Transverse colon (tissue), 4 donors: Measurements from ENCODE around the gene ASH1L. TPM values are rescaled to one million over a fixed set of nuclear protein-coding genes. Genes with fewer than 3 reads are reported as not detected.

ENCODE experiments used
- DNase-seq: peaks from one replicate; pipeline ENCODE4 v3.0.0-alpha.2; 2019
- H3K27ac ChIP-seq, 4 donors: fragments of 200-600 bp; sonication (generic); 2 replicates each; pipeline ENCODE4 v1.5.1; 2016 to 2018; ENCODE audit warnings: inconsistent platforms in 4 of 4
- H3K27me3 ChIP-seq: fragments of 200-600 bp; sonication (generic); 2 replicates; pipeline ENCODE4 v1.5.1; 2017; ENCODE audit warnings: inconsistent platforms
- H3K36me3 ChIP-seq, 4 donors: fragments of 200-600 bp; sonication (generic); 2 replicates each; pipeline ENCODE4 v1.5.1; 2017 to 2019; ENCODE audit warnings: inconsistent platforms in 4 of 4
- H3K4me1 ChIP-seq, 4 donors: fragments of 200-600 bp; sonication (generic); 2 replicates each; pipeline ENCODE4 v1.5.1; 2017 to 2020; ENCODE audit warnings: inconsistent platforms in 4 of 4
- H3K4me3 ChIP-seq, 4 donors: fragments of 200-600 bp; sonication (generic); 1 replicate in 1 of 4; 2 replicates in 3 of 4; pipeline versions ENCODE4 v1.5.1 to v1.6.1; 2017 to 2019; ENCODE audit warnings: inconsistent platforms in 4 of 4
- H3K9me3 ChIP-seq, 2 donors: fragments of 200-600 bp; sonication (generic); 2 replicates each; pipeline ENCODE4 v1.5.1; 2017 to 2019; ENCODE audit warnings: inconsistent platforms in 2 of 2
- CTCF ChIP-seq, 5 experiments: fragments of 200-600 bp in 3 of 5; fragments of 450-650 bp in 2 of 5; sonication (generic) in 3 of 5; IDR thresholded peaks; 1 replicate in 2 of 5; 2 replicates in 3 of 5; pipeline ENCODE4 v1.5.1; 2016 to 2017; ENCODE audit warnings: antibody characterized with exemption in 5 of 5, inconsistent platforms in 3 of 5, mild to moderate bottlenecking in 2 of 5, moderate library complexity in 1 of 5
- EP300 ChIP-seq: sonication (generic); formaldehyde crosslinking; IDR thresholded peaks from one replicate; pipeline ENCODE4 v1.6.1; 2017; ENCODE audit warnings: antibody characterized with exemption, low read depth
- POLR2A ChIP-seq: fragments of 450-650 bp; IDR thresholded peaks from one replicate; pipeline ENCODE4 v1.6.1; 2016; ENCODE audit warnings: antibody characterized with exemption, mild to moderate bottlenecking, moderate library complexity
- POLR2AphosphoS5 ChIP-seq, 3 donors: sonication (generic); formaldehyde crosslinking; IDR thresholded peaks; one replicate each; pipeline ENCODE4 v1.6.1; 2016; ENCODE audit warnings: antibody characterized with exemption in 3 of 3
- whole genome bisulfite sequencing, 2 donors: methylation state at CpG; one replicate each; pipeline ENCODE4 v1.1.5; 2018; ENCODE audit warnings: low coverage in 1 of 2; 5-methylcytosine and 5-hydroxymethylcytosine counted together
- in situ Hi-C, 4 donors: fragments of 200-750 bp; cut with MboI; loops; one replicate each; pipeline versions ENCODE4 v1.15.0 to v1.15.1; 2017; ENCODE audit warnings: low sequenced_read_pairs in 3 of 4, low pct_ligation_motif_present in 1 of 4, low pct_unique_long_range_greater_than_20kb in 1 of 4
- intact Hi-C: fragments of 100-400 bp; cut with DNase I; formaldehyde crosslinking; loops from one replicate; pipeline ENCODE4 v1.15.1; 2023; ENCODE audit warnings: low total_unique reads
- total RNA-seq, 4 donors: library from RNA; depleted of rRNA; stranded (reverse); fragments of >200 nt; gene quantifications; one replicate each; pipeline ENCODE4 v1.1.0, GENCODE V29; 2016

ASH1L gene
- total RNA-seq, 4 donors from 2014 or later = 47.4 to 206 (median 89.1) TPM

- no peak for DNase-seq
- H3K36me3 ChIP-seq = no peaks in the 10 kb centered on the region
- no peaks in the 10 kb centered on the region for H3K27me3 ChIP-seq
- no peak overlapping the region for H3K4me3 ChIP-seq
- TF ChIP-seq EP300 (no peak), POLR2AphosphoS5 (IDR thresholded peaks at IDR 0.05) (no peak), POLR2A (no peak), CTCF (IDR thresholded peaks at IDR 0.05) (no peak)
- H3K27ac ChIP-seq = no peak overlapping the region
- peaks cover 0 to 47% (median 16%) of the 10 kb centered on the region in 4 donors for H3K4me1 ChIP-seq
- in situ Hi-C loops = no loop called here
- intact Hi-C loops = no loop called here
- WGBS, 2 donors = 54 to 67% methylated on average over 1 of the region's 1 CpG
- no peaks in the 10 kb centered on the region for H3K9me3 ChIP-seq
Measured at GRCh38 chr1:155531624-155532023, 31.0 kb downstream of the ASH1L start.

- 78 to 96% methylated on average over 3 of the region's 3 CpGs for WGBS, 2 donors
- no peak overlapping the region for H3K27ac ChIP-seq
- intact Hi-C loops = no loop called here
Measured at GRCh38 chr1:155529929-155530328, 32.7 kb downstream of the ASH1L start.

GRCh38 chr1:155529109-155529508 lies 33.5 kb downstream of the ASH1L start:
- Histone ChIP-seq H3K27ac (no peak overlapping the region), H3K27me3 (no peaks in the 10 kb centered on the region), H3K4me3 (no peak overlapping the region), H3K9me3 (no peaks in the 10 kb centered on the region), H3K4me1 (peaks cover 0 to 26% (median 6%) of the 10 kb centered on the region in 4 donors), H3K36me3 (no peaks in the 10 kb centered on the region)
- intact Hi-C loops = no loop called here
- no peak for TF ChIP-seq POLR2AphosphoS5 (IDR thresholded peaks at IDR 0.05)
- no peak for TF ChIP-seq EP300
- TF ChIP-seq CTCF (IDR thresholded peaks at IDR 0.05) = no peak
- TF ChIP-seq POLR2A = no peak
- WGBS, 2 donors = 84 to 87% methylated on average over 2 of the region's 2 CpGs
- in situ Hi-C loops = no loop called here
- no peak for DNase-seq

More at GRCh38 chr1:155529929-155530328, 32.7 kb downstream of the ASH1L start:
- H3K36me3 ChIP-seq = no peaks in the 10 kb centered on the region
- H3K9me3 ChIP-seq = no peaks in the 10 kb centered on the region
- TF ChIP-seq POLR2A (no peak), CTCF (IDR thresholded peaks at IDR 0.05) (no peak), EP300 (no peak), POLR2AphosphoS5 (IDR thresholded peaks at IDR 0.05) (no peak)
- H3K27me3 ChIP-seq = no peaks in the 10 kb centered on the region
- H3K4me3 ChIP-seq = no peak overlapping the region
- in situ Hi-C loops = no loop called here
- peaks cover 0 to 31% (median 5%) of the 10 kb centered on the region in 4 donors for H3K4me1 ChIP-seq
- DNase-seq = no peak

- Histone ChIP-seq H3K27me3 (no peaks in the 10 kb centered on the region), H3K9me3 (no peaks in the 10 kb centered on the region), H3K4me1 (peaks cover 3 to 31% (median 7%) of the 10 kb centered on the region in 4 donors), H3K27ac (no peak overlapping the region), H3K4me3 (no peak overlapping the region), H3K36me3 (no peaks in the 10 kb centered on the region)
- WGBS, 2 donors = 66 to 77% methylated on average over 2 to 6 of the region's 6 CpGs
- in situ Hi-C loops (no loop called here), intact Hi-C loops (no loop called here)
- DNase-seq = no peak
- no peak for TF ChIP-seq CTCF (IDR thresholded peaks at IDR 0.05)
Measured at GRCh38 chr1:155527677-155528076, 34.9 kb downstream of the ASH1L start.
